22Rv1 (cell line): ENCODE data around the gene MMP12.

ENCODE experiments used
- ZFX ChIP-seq: fragments of 450-650 bp; IDR thresholded peaks from 2 replicates; pipeline ENCODE4 v1.6.1; 2017; ENCODE audit warnings: antibody characterized with exemption, borderline replicate concordance
- TF ChIP-seq, protein P1 (sequence below): fragments of 450-650 bp; IDR thresholded peaks from 2 replicates; pipeline ENCODE4 v1.5.1; 2017; ENCODE audit warnings: mild to moderate bottlenecking

DNA sequence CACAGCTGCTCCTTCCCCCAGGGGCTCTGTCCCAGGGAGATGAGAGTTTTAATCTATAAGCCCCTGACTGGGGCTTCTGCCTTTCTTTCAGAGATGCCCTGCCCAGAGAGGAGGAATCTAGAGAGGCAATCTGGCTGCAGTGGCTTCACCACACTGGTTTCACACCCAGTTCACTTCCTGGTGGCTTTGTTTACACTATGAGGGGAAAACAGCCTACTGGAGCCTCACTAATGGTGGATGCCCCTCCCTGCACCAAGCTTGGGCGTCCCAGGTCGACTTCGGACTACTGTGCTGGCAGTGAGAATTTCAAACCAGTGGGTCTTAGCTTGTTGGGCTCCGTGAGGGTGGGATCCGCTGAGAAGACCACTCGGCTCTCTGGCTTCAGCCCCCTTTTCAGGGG is 55.3 kb downstream of the MMP12 start:
- TF ChIP-seq, protein P1, sequence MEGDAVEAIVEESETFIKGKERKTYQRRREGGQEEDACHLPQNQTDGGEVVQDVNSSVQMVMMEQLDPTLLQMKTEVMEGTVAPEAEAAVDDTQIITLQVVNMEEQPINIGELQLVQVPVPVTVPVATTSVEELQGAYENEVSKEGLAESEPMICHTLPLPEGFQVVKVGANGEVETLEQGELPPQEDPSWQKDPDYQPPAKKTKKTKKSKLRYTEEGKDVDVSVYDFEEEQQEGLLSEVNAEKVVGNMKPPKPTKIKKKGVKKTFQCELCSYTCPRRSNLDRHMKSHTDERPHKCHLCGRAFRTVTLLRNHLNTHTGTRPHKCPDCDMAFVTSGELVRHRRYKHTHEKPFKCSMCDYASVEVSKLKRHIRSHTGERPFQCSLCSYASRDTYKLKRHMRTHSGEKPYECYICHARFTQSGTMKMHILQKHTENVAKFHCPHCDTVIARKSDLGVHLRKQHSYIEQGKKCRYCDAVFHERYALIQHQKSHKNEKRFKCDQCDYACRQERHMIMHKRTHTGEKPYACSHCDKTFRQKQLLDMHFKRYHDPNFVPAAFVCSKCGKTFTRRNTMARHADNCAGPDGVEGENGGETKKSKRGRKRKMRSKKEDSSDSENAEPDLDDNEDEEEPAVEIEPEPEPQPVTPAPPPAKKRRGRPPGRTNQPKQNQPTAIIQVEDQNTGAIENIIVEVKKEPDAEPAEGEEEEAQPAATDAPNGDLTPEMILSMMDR: no peak
- no peak for TF ChIP-seq ZFX
